GM12878 (cell line): ENCODE data around the gene SLC35C1.

Experiments used
- BRCA1 ChIP-seq: IDR thresholded peaks from 2 replicates; pipeline ENCODE4 v1.6.1; 2011; ENCODE audit warnings: low read depth, low read length, improper control_type of control experiment
- EP300 ChIP-seq, 2 experiments: fragments of 150-350 bp in 1 of 2; IDR thresholded peaks; 2 replicates each; pipeline ENCODE4 v1.6.1; 2011 to 2012; ENCODE audit warnings: low read depth in 2 of 2, low read length in 2 of 2, borderline replicate concordance in 1 of 2, improper control_type of control experiment in 1 of 2, inconsistent platforms in 1 of 2; ENCODE audit not compliant: control insufficient read depth in 1 of 2
- FOXM1 ChIP-seq: IDR thresholded peaks from 2 replicates; pipeline ENCODE4 v1.6.1; 2012; ENCODE audit warnings: low read depth, mild to moderate bottlenecking, inconsistent platforms, low read length, moderate library complexity
- HCFC1 ChIP-seq: fragments of 150-350 bp; IDR thresholded peaks from 2 replicates; pipeline ENCODE4 v1.6.1; 2014; ENCODE audit warnings: low read length
- HDAC2 ChIP-seq: fragments of 200-600 bp; sonication (generic); IDR thresholded peaks from 2 replicates; pipeline ENCODE4 v1.6.1; 2017
- HDAC6 ChIP-seq: fragments of 200-600 bp; sonication (generic); IDR thresholded peaks from one replicate; pipeline ENCODE4 v1.8.0; 2017; ENCODE audit warnings: antibody characterized with exemption; ENCODE audit not compliant: unreplicated experiment
- SMC3 ChIP-seq: IDR thresholded peaks from 2 replicates; pipeline ENCODE4 v1.6.1; 2011; ENCODE audit warnings: low read length, improper control_type of control experiment, borderline replicate concordance
- TF ChIP-seq, protein P1 (sequence below), 3 experiments: IDR thresholded peaks in 2 of 3; conservative IDR thresholded peaks in 1 of 3; 2 replicates each; pipeline ENCODE4 v1.5.1; 2011; ENCODE audit warnings: low read depth in 3 of 3, low read length in 3 of 3, mild to moderate bottlenecking in 3 of 3, control low read depth in 2 of 3, moderate library complexity in 2 of 3, inconsistent platforms in 1 of 3, mixed read lengths in 1 of 3; ENCODE audit not compliant: control insufficient read depth in 2 of 3, insufficient read depth in 1 of 3; ENCODE audit errors: extremely low read depth in 1 of 3
- TF ChIP-seq, protein P2 (sequence below): IDR thresholded peaks from 2 replicates; pipeline ENCODE4 v1.6.1; 2011; ENCODE audit warnings: borderline replicate concordance, low read depth, mild to moderate bottlenecking, moderate library complexity, mixed read lengths, low read length; ENCODE audit not compliant: insufficient read depth; ENCODE audit errors: extremely low read length
- TF ChIP-seq, protein P3 (sequence below): IDR thresholded peaks from 2 replicates; pipeline ENCODE4 v1.6.1; 2012; ENCODE audit warnings: low read length, inconsistent platforms
- TF ChIP-seq, protein P4 (sequence below): IDR thresholded peaks from 2 replicates; pipeline ENCODE4 v1.6.1; 2011; ENCODE audit warnings: mild to moderate bottlenecking, low read depth, low read length, moderate library complexity; ENCODE audit not compliant: insufficient replicate concordance
- TF ChIP-seq, protein P5 (sequence below): IDR thresholded peaks from 2 replicates; pipeline ENCODE4 v1.6.1; 2012; ENCODE audit warnings: low read depth, low read length, improper control_type of control experiment

DNA sequence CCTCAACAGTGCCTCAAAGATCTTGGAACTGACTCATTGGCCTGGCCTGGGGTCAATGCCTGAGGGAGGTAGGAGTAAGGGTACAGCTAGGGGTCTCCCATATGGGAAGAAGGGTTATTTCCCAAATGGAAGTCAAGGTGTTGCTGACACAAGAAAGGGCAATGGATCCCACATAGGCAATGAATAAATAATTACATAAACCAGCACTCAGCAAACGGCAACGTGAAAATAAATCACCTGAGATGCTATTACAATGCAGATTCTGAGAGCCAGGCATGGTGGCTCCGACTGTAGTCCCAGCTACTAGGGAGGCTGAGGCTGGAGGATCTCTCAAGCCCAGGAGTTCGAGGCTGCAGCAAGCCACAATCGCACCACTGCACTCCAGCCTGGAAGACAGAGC lies 36.5 kb upstream of the SLC35C1 start:
- TF ChIP-seq SMC3 (no peak), FOXM1 (no peak), HCFC1 (no peak), BRCA1 (no peak), HDAC2 (no peak), EP300 (IDR thresholded peaks at IDR 0.05; ENCODE audit: borderline replicate concordance in 1 of 2, control insufficient read depth in 1 of 2, low read depth in 2 of 2, low read length in 2 of 2) (no peak), HDAC6 (no peak)
- TF ChIP-seq, protein P1, sequence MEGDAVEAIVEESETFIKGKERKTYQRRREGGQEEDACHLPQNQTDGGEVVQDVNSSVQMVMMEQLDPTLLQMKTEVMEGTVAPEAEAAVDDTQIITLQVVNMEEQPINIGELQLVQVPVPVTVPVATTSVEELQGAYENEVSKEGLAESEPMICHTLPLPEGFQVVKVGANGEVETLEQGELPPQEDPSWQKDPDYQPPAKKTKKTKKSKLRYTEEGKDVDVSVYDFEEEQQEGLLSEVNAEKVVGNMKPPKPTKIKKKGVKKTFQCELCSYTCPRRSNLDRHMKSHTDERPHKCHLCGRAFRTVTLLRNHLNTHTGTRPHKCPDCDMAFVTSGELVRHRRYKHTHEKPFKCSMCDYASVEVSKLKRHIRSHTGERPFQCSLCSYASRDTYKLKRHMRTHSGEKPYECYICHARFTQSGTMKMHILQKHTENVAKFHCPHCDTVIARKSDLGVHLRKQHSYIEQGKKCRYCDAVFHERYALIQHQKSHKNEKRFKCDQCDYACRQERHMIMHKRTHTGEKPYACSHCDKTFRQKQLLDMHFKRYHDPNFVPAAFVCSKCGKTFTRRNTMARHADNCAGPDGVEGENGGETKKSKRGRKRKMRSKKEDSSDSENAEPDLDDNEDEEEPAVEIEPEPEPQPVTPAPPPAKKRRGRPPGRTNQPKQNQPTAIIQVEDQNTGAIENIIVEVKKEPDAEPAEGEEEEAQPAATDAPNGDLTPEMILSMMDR (IDR thresholded peaks at IDR 0.05 in 2 of 3, conservative IDR thresholded peaks at IDR 0.05 in 1 of 3; ENCODE audit: control insufficient read depth in 2 of 3, extremely low read depth in 1 of 3, insufficient read depth in 1 of 3, low read depth in 3 of 3, low read length in 3 of 3), result no peak
- TF ChIP-seq, protein P2, sequence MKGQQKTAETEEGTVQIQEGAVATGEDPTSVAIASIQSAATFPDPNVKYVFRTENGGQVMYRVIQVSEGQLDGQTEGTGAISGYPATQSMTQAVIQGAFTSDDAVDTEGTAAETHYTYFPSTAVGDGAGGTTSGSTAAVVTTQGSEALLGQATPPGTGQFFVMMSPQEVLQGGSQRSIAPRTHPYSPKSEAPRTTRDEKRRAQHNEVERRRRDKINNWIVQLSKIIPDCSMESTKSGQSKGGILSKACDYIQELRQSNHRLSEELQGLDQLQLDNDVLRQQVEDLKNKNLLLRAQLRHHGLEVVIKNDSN, result no peak
- TF ChIP-seq, protein P3, sequence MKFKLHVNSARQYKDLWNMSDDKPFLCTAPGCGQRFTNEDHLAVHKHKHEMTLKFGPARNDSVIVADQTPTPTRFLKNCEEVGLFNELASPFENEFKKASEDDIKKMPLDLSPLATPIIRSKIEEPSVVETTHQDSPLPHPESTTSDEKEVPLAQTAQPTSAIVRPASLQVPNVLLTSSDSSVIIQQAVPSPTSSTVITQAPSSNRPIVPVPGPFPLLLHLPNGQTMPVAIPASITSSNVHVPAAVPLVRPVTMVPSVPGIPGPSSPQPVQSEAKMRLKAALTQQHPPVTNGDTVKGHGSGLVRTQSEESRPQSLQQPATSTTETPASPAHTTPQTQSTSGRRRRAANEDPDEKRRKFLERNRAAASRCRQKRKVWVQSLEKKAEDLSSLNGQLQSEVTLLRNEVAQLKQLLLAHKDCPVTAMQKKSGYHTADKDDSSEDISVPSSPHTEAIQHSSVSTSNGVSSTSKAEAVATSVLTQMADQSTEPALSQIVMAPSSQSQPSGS, result no peak
- TF ChIP-seq, protein P4, sequence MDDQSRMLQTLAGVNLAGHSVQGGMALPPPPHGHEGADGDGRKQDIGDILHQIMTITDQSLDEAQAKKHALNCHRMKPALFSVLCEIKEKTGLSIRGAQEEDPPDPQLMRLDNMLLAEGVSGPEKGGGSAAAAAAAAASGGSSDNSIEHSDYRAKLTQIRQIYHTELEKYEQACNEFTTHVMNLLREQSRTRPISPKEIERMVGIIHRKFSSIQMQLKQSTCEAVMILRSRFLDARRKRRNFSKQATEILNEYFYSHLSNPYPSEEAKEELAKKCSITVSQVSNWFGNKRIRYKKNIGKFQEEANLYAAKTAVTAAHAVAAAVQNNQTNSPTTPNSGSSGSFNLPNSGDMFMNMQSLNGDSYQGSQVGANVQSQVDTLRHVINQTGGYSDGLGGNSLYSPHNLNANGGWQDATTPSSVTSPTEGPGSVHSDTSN, result no peak
- TF ChIP-seq, protein P5, sequence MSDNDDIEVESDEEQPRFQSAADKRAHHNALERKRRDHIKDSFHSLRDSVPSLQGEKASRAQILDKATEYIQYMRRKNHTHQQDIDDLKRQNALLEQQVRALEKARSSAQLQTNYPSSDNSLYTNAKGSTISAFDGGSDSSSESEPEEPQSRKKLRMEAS, result no peak
